Caco-2 (cell line): ENCODE results near the gene LSMEM2. TPM values are rescaled to one million over a fixed set of nuclear protein-coding genes. Genes with fewer than 3 reads are reported as not detected.

Experiments used
- BruUV-seq: library from RNA; stranded (reverse); fragments of 400-500 nt; replicated peaks from 2 replicates; lab custom pipeline; 2021; lab: Mats Ljungman, UMichigan
- CTCF ChIA-PET: fragments of 300-600 bp; sonication (Branson Sonifier 250); formaldehyde crosslinking; loops from one replicate; lab custom pipeline; 2022; ENCODE audit warnings: antibody characterized with exemption; lab: Charles Lee
- POLR2A ChIA-PET: fragments of 300-600 bp; sonication (Branson Sonifier 250); formaldehyde crosslinking; loops from one replicate; lab custom pipeline; 2022; ENCODE audit warnings: antibody characterized with exemption; lab: Charles Lee
- DNase-seq, 2 experiments: peaks; one replicate each; pipeline versions ENCODE4 v3.0.0 to v3.0.0-alpha.2; 2020 to 2022
- H3K27me3 ChIP-seq: replicated peaks from 2 replicates; pipeline ENCODE4 v1.6.0; 2011; ENCODE audit warnings: low read length; ENCODE audit not compliant: control insufficient read depth, insufficient read depth
- H3K36me3 ChIP-seq: 2 replicates; pipeline ENCODE4 v1.5.1; 2011; ENCODE audit warnings: low read length; ENCODE audit not compliant: control insufficient read depth, insufficient read depth
- H3K4me1 ChIP-seq: fragments of 250-450 bp; sonication (Bioruptor Pico); 2 replicates; pipeline ENCODE4 v1.5.1; 2020; ENCODE audit warnings: mild to moderate bottlenecking
- H3K4me3 ChIP-seq: 2 replicates; pipeline ENCODE4 v1.5.1; 2011; ENCODE audit warnings: low read depth, mild to moderate bottlenecking, control low read depth, low read length
- H3K9me3 ChIP-seq: fragments of 250-450 bp; sonication (Bioruptor Pico); 2 replicates; pipeline ENCODE4 v1.5.1; 2020; ENCODE audit warnings: mild to moderate bottlenecking, moderate library complexity
- H3K27ac Mint-ChIP-seq: one replicate; pipeline ENCODE4 v1.8.0; 2022; ENCODE audit warnings: mixed read lengths; ENCODE audit not compliant: unreplicated experiment
- H3K27me3 Mint-ChIP-seq: one replicate; pipeline ENCODE4 v1.8.0; 2022; ENCODE audit warnings: mixed read lengths; ENCODE audit not compliant: insufficient read depth, unreplicated experiment
- H3K36me3 Mint-ChIP-seq: one replicate; pipeline ENCODE4 v1.8.0; 2022; ENCODE audit warnings: mild to moderate bottlenecking, mixed read lengths; ENCODE audit not compliant: insufficient read depth, unreplicated experiment
- H3K4me1 Mint-ChIP-seq: one replicate; pipeline ENCODE4 v1.8.0; 2022; ENCODE audit warnings: low read depth, mixed read lengths; ENCODE audit not compliant: unreplicated experiment
- H3K4me3 Mint-ChIP-seq: one replicate; pipeline ENCODE4 v1.8.0; 2022; ENCODE audit warnings: mild to moderate bottlenecking, moderate library complexity, mixed read lengths; ENCODE audit not compliant: unreplicated experiment
- H3K9me3 Mint-ChIP-seq: one replicate; pipeline ENCODE4 v1.8.0; 2022; ENCODE audit warnings: mixed read lengths; ENCODE audit not compliant: unreplicated experiment
- intact Hi-C: fragments of 100-400 bp; cut with micrococcal nuclease; formaldehyde crosslinking; loops from one replicate; pipeline ENCODE4 v1.10.0; 2022; ENCODE audit not compliant: unreplicated experiment
- total RNA-seq: library from RNA; stranded (reverse); gene quantifications from 2 replicates; pipeline ENCODE4 v1.2.3, GENCODE V29; 2022
- TF ChIP-seq, protein P1 (sequence below), 2 experiments: fragments of 200-600 bp in 1 of 2; IDR thresholded peaks; 1 replicate in 1 of 2; 2 replicates in 1 of 2; pipeline versions ENCODE4 v1.5.1 to v1.8.0; 2011 to 2022; ENCODE audit warnings: antibody characterized with exemption in 1 of 2, control low read depth in 1 of 2, inconsistent platforms in 1 of 2, low read depth in 1 of 2, low read length in 1 of 2, mild to moderate bottlenecking in 1 of 2, moderate library complexity in 1 of 2; ENCODE audit not compliant: insufficient read depth in 1 of 2, severe bottlenecking in 1 of 2, unreplicated experiment in 1 of 2

LSMEM2 gene
- total RNA-seq, 1 experiment from 2014 or later = not detected

DNA sequence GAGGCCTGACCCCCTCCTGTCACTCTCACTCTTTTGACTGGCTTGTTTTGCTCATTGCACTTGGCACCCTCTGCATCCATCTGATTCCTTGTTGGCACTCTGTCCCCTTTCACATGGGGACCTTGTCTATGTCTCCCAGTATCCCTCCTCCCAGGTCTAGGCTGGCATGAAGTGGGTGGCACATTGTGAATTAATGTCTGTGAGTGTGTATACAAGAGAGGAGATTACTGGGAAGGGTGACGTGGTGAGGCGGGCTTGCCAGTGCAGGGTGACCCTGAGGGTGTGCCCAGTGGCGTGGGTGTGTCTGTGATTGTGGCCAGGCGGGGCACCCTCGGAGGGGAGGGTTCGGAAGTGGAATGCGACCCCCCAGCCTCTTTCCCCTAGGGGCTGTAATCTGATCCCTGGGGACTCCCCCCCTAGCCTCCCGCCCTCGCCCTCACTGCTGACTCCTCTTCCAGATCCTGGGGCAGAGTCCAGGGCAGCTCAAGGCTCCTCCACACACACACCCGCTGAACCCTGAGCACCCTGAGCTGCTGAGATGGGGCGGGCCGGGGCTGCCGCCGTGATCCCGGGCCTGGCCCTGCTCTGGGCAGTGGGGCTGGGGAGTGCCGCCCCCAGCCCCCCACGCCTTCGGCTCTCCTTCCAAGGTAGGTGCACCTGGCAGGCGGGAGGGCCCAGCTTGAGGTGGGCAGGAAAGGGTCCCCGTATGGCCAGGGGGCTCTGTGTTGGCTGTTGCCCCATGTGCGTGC, 10.0 kb upstream of the LSMEM2 start, which contains the start of gene SEMA3B:
TSS of gene SEMA3B (plus strand) at position 445 of the 749 bp plus-strand sequence. CDS start at position 539, 94 bp downstream.
- Mint-ChIP-seq H3K27ac (peak within 1 kb of the TSS; percentile 53), H3K36me3 (peaks cover 13% of the 10 kb centered on the region), H3K4me1 (peaks cover 48% of the 10 kb centered on the region), H3K9me3 (no peaks in the 10 kb centered on the region), H3K27me3 (no peaks in the 10 kb centered on the region), H3K4me3 (peak within 1 kb of the TSS; percentile 61)
- TF ChIP-seq, protein P1, sequence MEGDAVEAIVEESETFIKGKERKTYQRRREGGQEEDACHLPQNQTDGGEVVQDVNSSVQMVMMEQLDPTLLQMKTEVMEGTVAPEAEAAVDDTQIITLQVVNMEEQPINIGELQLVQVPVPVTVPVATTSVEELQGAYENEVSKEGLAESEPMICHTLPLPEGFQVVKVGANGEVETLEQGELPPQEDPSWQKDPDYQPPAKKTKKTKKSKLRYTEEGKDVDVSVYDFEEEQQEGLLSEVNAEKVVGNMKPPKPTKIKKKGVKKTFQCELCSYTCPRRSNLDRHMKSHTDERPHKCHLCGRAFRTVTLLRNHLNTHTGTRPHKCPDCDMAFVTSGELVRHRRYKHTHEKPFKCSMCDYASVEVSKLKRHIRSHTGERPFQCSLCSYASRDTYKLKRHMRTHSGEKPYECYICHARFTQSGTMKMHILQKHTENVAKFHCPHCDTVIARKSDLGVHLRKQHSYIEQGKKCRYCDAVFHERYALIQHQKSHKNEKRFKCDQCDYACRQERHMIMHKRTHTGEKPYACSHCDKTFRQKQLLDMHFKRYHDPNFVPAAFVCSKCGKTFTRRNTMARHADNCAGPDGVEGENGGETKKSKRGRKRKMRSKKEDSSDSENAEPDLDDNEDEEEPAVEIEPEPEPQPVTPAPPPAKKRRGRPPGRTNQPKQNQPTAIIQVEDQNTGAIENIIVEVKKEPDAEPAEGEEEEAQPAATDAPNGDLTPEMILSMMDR (IDR thresholded peaks at IDR 0.05; ENCODE audit: insufficient read depth in 1 of 2, low read depth in 1 of 2, low read length in 1 of 2, severe bottlenecking in 1 of 2, unreplicated experiment in 1 of 2) = no peak
- H3K36me3 ChIP-seq = no peaks in the 10 kb centered on the region; the same call in none of the 2 replicates
- no peaks in the 10 kb centered on the region for H3K27me3 ChIP-seq
- ChIA-PET CTCF (interaction anchor here (0.7 to 1.8 kb wide), 7 partner anchors 9 to 1563 kb away, joined by 3 to 10 read pairs (median 4); partner anchors contain the start of gene GNAI2), POLR2A (interaction anchor here (0.6 to 1.0 kb wide), 2 partner anchors 54 to 68 kb away, joined by 4 to 6 read pairs; no protein-coding TSS in a partner anchor)
- intact Hi-C loops = no loop called here
- H3K9me3 ChIP-seq = no peaks in the 10 kb centered on the region
- peak within 1 kb of the TSS; percentile 33 for H3K4me3 ChIP-seq
- H3K4me1 ChIP-seq = peaks cover 77% of the 10 kb centered on the region
- BruUV-seq = no TSS peak
- DNase-seq = peak; percentile 46 to 74

DNA sequence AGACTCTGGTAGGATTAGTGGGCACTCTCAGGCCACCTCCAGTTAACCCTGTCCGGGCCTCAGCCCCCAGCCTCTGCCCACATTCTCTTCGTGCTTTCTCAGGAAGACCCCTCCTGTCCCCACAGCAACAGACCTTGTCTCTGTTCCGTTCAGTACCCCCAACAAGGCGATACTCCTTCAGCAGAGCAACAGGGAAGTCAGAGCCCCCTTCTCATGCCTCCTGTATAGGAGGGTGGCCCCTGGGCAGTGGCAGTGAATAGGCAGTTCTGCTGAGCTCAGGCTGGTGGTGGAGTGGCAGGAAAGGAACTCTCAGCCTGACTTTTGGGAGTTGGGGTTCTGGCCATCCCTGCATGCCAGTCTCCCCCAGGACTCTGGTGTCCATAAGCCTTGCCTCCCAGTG, 9.4 kb upstream of the LSMEM2 start:
- peak overlapping the region; percentile 53 for H3K27ac Mint-ChIP-seq
- Histone ChIP-seq H3K27me3 (no peaks in the 10 kb centered on the region), H3K4me1 (peaks cover 76% of the 10 kb centered on the region), H3K36me3 (peaks cover under 1% of the 10 kb centered on the region), H3K9me3 (no peaks in the 10 kb centered on the region), H3K4me3 (peak overlapping the region; percentile 33)
- H3K4me1 Mint-ChIP-seq = peaks cover 48% of the 10 kb centered on the region
- no peaks in the 10 kb centered on the region for H3K27me3 Mint-ChIP-seq
- H3K36me3 Mint-ChIP-seq = peaks cover 14% of the 10 kb centered on the region
- ChIA-PET POLR2A (interaction anchor here (0.6 to 1.0 kb wide), 3 partner anchors 10 to 68 kb away, joined by 3 to 6 read pairs (median 5); no protein-coding TSS in a partner anchor), CTCF (interaction anchor here (0.6 to 1.8 kb wide), 8 partner anchors 10 to 1562 kb away, joined by 3 to 10 read pairs (median 4); partner anchors contain the start of gene GNAI2)
- no peak for DNase-seq
- TF ChIP-seq, protein P1 (IDR thresholded peaks at IDR 0.05; ENCODE audit: insufficient read depth in 1 of 2, low read depth in 1 of 2, low read length in 1 of 2, severe bottlenecking in 1 of 2, unreplicated experiment in 1 of 2) = no peak
- BruUV-seq = TSS peak; percentile 3
- peak overlapping the region; percentile 61 for H3K4me3 Mint-ChIP-seq
- H3K9me3 Mint-ChIP-seq = no peaks in the 10 kb centered on the region
- intact Hi-C loops = no loop called here

DNA sequence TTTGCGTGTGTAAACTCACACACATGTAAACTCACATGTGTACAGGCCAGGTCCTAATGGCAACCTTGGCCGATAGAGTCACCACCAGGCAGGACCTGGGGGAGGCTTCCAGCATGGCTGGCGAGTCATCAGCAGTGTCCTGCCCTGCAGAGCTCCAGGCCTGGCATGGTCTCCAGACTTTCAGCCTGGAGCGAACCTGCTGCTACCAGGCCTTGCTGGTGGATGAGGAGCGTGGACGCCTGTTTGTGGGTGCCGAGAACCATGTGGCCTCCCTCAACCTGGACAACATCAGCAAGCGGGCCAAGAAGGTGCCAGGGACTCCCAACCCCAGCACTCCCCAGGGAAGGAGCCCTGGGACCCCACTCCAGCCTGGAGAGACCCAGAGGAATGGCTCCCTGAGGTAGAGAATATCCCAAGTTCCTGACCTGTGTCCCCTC, 8.9 kb upstream of the LSMEM2 start:
- no peaks in the 10 kb centered on the region for H3K27me3 Mint-ChIP-seq
- Histone ChIP-seq H3K27me3 (no peaks in the 10 kb centered on the region), H3K36me3 (peaks cover 2% of the 10 kb centered on the region), H3K4me1 (peaks cover 74% of the 10 kb centered on the region), H3K4me3 (peak overlapping the region; percentile 33), H3K9me3 (no peaks in the 10 kb centered on the region)
- peaks cover 48% of the 10 kb centered on the region for H3K4me1 Mint-ChIP-seq
- TF ChIP-seq, protein P1 (IDR thresholded peaks at IDR 0.05; ENCODE audit: insufficient read depth in 1 of 2, low read depth in 1 of 2, low read length in 1 of 2, severe bottlenecking in 1 of 2, unreplicated experiment in 1 of 2) = no peak
- POLR2A ChIA-PET = interaction anchor here (0.6 kb wide), 2 partner anchors 10 to 44 kb away, joined by 3 to 5 read pairs; no protein-coding TSS in a partner anchor
- peak overlapping the region; percentile 61 for H3K4me3 Mint-ChIP-seq
- DNase-seq = no peak
- H3K36me3 Mint-ChIP-seq = peaks cover 9% of the 10 kb centered on the region
- no peaks in the 10 kb centered on the region for H3K9me3 Mint-ChIP-seq
- peak overlapping the region; percentile 53 for H3K27ac Mint-ChIP-seq
- CTCF ChIA-PET = interaction anchor here (0.6 to 1.8 kb wide), 6 partner anchors 10 to 75 kb away, joined by 3 to 10 read pairs (median 3); partner anchors contain the start of genes HYAL3 and NAA80
- BruUV-seq = no TSS peak
- intact Hi-C loops = no loop called here
